ENCODE measurements around the gene ENOX1. TPM values are rescaled to one million over a fixed set of nuclear protein-coding genes. Genes with fewer than 3 reads are reported as not detected.

Gene ENOX1
- total and polyA plus RNA-seq, 2 of the 13 experiments (the other 11 are each of a cell fraction or from before 2014, with no cell fraction given): not detected

DNA sequence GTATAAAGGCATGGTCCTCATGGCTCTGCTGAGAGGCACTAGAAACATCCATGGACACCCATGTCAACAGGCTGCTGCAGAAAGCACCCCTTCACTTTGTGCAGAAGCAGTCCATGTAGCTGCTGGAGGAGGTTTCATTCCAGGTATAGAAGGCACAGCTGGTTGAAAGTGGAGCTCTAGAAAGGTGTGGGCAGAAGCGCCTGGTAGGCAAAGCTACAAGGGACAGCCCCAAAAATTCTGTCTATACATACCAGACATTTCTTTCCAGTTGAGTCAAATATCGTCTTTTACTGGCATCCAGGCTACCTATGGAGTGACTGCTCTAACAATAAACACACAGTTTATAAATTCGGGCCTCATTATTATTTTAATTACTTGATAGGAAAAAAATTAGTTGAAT lies 129.3 kb downstream of the ENOX1 start:
- 5% methylated on average over 3 of the region's 3 CpGs for WGBS (ENCODE audit: low lambda C conversion rate)
- ATAC-seq: no peak
- Histone ChIP-seq H3K36me3 (replicated peaks in 1 of 2; ENCODE audit: control insufficient read depth in 1 of 2, insufficient read depth in 2 of 2, low read length in 2 of 2) (no peaks in the 10 kb centered on the region), H3K4me1 (ENCODE audit: insufficient read depth, low read length) (no peaks in the 10 kb centered on the region), H3K27me3 (ENCODE audit: control insufficient read depth in 1 of 2, insufficient read depth in 2 of 2, low read length in 2 of 2) (no peaks in the 10 kb centered on the region; a peak in 1 of 5 replicates), H3K27ac (ENCODE audit: extremely low read length, insufficient read depth, low read length) (no peak overlapping the region), H3K4me2 (ENCODE audit: low read depth, low read length) (no peak overlapping the region), H2AFZ (ENCODE audit: low read length) (no peak overlapping the region), H3K79me2 (ENCODE audit: insufficient read depth, low read length) (no peaks in the 10 kb centered on the region), H4K20me1 (ENCODE audit: insufficient read depth, low read length) (no peaks in the 10 kb centered on the region), H3K9ac (ENCODE audit: insufficient read depth, low read depth, low read length) (no peak overlapping the region), H3K4me3 (replicated peaks in 1 of 3; ENCODE audit: insufficient read depth in 1 of 3, low read depth in 2 of 3, low read length in 3 of 3) (no peak overlapping the region), H3K9me3 (ENCODE audit: low read length) (no peaks in the 10 kb centered on the region)
- no TSS peak for BruUV-seq (replicated peaks)
- CTCF ChIA-PET (ENCODE audit: low intra/inter-chr PET ratio, low total read pairs): no interaction called here
- TF ChIP-seq ZNF790 (CRISPR knock-in tag; IDR thresholded peaks at IDR 0.05; ENCODE audit: borderline replicate concordance) (no peak), HNRNPH1 (optimal IDR thresholded peaks at IDR 0.05; ENCODE audit: low read depth, low read length) (no peak), FOSL2 (CRISPR knock-in tag; IDR thresholded peaks at IDR 0.05) (no peak), AKAP8 (CRISPR knock-in tag; IDR thresholded peaks at IDR 0.05) (no peak), HNRNPL (IDR thresholded peaks at IDR 0.05; ENCODE audit: low read depth, low read length) (no peak)
- TF ChIP-seq, protein P1, sequence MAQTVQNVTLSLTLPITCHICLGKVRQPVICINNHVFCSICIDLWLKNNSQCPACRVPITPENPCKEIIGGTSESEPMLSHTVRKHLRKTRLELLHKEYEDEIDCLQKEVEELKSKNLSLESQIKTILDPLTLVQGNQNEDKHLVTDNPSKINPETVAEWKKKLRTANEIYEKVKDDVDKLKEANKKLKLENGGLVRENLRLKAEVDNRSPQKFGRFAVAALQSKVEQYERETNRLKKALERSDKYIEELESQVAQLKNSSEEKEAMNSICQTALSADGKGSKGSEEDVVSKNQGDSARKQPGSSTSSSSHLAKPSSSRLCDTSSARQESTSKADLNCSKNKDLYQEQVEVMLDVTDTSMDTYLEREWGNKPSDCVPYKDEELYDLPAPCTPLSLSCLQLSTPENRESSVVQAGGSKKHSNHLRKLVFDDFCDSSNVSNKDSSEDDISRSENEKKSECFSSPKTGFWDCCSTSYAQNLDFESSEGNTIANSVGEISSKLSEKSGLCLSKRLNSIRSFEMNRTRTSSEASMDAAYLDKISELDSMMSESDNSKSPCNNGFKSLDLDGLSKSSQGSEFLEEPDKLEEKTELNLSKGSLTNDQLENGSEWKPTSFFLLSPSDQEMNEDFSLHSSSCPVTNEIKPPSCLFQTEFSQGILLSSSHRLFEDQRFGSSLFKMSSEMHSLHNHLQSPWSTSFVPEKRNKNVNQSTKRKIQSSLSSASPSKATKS (CRISPR knock-in tag; IDR thresholded peaks at IDR 0.05): no peak
- TF ChIP-seq, protein P2, sequence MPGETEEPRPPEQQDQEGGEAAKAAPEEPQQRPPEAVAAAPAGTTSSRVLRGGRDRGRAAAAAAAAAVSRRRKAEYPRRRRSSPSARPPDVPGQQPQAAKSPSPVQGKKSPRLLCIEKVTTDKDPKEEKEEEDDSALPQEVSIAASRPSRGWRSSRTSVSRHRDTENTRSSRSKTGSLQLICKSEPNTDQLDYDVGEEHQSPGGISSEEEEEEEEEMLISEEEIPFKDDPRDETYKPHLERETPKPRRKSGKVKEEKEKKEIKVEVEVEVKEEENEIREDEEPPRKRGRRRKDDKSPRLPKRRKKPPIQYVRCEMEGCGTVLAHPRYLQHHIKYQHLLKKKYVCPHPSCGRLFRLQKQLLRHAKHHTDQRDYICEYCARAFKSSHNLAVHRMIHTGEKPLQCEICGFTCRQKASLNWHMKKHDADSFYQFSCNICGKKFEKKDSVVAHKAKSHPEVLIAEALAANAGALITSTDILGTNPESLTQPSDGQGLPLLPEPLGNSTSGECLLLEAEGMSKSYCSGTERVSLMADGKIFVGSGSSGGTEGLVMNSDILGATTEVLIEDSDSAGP (CRISPR knock-in tag; IDR thresholded peaks at IDR 0.05; ENCODE audit: borderline replicate concordance): no peak
- intact Hi-C loops (cut with micrococcal nuclease; ENCODE audit: unreplicated experiment): no loop called here
- DNase-seq (ENCODE audit: low spot score): no peak
- POLR2A ChIA-PET: no interaction called here
- in situ Hi-C loops (cut with HindIII; ENCODE audit: extremely low pct_ligation_motif_present, low pct_unique_long_range_greater_than_20kb): no loop called here
- FAIRE-seq: no peak

Data from HepG2 (cell line).